ENCODE results near the gene CCDC87.

CCDC87 gene

DNA sequence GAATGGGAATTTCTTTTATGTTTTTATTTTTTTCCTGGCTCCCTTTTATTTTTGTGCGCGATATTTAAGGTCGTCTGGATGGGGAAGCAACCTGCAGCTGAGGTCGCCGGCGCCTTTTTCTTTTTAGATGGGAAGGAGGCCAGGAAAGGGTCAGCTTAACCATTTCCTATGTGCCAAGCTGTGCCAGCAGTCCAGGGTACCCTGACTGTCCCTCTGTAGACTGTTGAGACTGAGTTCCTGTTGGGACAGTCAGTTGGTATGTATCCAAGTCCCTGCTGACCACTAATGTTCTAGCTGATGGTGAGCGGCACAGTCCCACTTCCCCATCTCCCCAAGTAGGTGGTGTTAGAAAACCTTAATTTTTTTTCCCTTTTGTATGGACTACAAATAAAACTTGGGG is 34.1 kb upstream of the CCDC87 start:
- peaks cover 7% of the 10 kb centered on the region for H3K4me1 Mint-ChIP-seq
- H3K36me3 Mint-ChIP-seq (ENCODE audit: low read depth), result peaks cover 72% of the 10 kb centered on the region
- H3K4me3 Mint-ChIP-seq, result no peak overlapping the region
- H3K9me3 Mint-ChIP-seq, result no peaks in the 10 kb centered on the region
- TF ChIP-seq CTCF (IDR thresholded peaks at IDR 0.05; ENCODE audit: unreplicated experiment in 3 of 3), result no peak
- no peak overlapping the region for H3K27ac Mint-ChIP-seq
- no peaks in the 10 kb centered on the region for H3K27me3 Mint-ChIP-seq (ENCODE audit: low read depth)

DNA sequence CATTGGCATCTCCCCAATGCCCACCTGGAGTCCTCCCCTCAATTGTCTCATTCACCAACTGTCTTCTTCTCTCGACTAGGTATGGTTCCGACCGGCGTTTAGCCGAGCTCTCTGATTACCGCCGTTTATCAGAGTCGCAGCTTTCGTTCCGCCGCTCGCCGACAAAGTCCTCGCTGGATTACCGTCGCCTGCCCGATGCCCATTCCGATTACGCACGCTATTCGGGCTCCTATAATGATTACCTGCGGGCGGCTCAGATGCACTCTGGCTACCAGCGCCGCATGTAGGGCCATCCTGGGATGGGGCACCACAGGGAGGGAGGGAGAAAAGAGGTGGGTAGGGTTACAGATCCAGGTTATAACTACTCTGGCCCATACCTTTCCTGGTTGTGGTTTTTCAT is 33.5 kb upstream of the CCDC87 start:
- Mint-ChIP-seq H3K36me3 (ENCODE audit: low read depth) (peaks cover 71% of the 10 kb centered on the region), H3K9me3 (no peaks in the 10 kb centered on the region), H3K27ac (no peak overlapping the region), H3K4me3 (no peak overlapping the region), H3K27me3 (ENCODE audit: low read depth) (no peaks in the 10 kb centered on the region), H3K4me1 (peaks cover 7% of the 10 kb centered on the region)
- no peak for TF ChIP-seq CTCF (IDR thresholded peaks at IDR 0.05; ENCODE audit: unreplicated experiment in 3 of 3)

- Mint-ChIP-seq H3K4me1 (peaks cover 7% of the 10 kb centered on the region), H3K4me3 (no peak overlapping the region), H3K36me3 (ENCODE audit: low read depth) (peaks cover 72% of the 10 kb centered on the region), H3K27ac (no peak overlapping the region), H3K9me3 (no peaks in the 10 kb centered on the region), H3K27me3 (ENCODE audit: low read depth) (no peaks in the 10 kb centered on the region)
- TF ChIP-seq CTCF (IDR thresholded peaks at IDR 0.05; ENCODE audit: unreplicated experiment in 3 of 3), result no peak
These were observed 32.9 kb upstream of the CCDC87 start for GRCh38 chr11:66625752-66626149.

GRCh38 chr11:66625041-66625751 is 32.3 kb upstream of the CCDC87 start:
- no peak overlapping the region for H3K27ac Mint-ChIP-seq
- peaks cover 71% of the 10 kb centered on the region for H3K36me3 Mint-ChIP-seq (ENCODE audit: low read depth)
- H3K9me3 Mint-ChIP-seq, result no peaks in the 10 kb centered on the region
- H3K4me3 Mint-ChIP-seq, result no peak overlapping the region
- TF ChIP-seq CTCF (IDR thresholded peaks at IDR 0.05; ENCODE audit: unreplicated experiment in 3 of 3), result no peak
- H3K4me1 Mint-ChIP-seq, result peaks cover 7% of the 10 kb centered on the region
- H3K27me3 Mint-ChIP-seq (ENCODE audit: low read depth), result no peaks in the 10 kb centered on the region

DNA sequence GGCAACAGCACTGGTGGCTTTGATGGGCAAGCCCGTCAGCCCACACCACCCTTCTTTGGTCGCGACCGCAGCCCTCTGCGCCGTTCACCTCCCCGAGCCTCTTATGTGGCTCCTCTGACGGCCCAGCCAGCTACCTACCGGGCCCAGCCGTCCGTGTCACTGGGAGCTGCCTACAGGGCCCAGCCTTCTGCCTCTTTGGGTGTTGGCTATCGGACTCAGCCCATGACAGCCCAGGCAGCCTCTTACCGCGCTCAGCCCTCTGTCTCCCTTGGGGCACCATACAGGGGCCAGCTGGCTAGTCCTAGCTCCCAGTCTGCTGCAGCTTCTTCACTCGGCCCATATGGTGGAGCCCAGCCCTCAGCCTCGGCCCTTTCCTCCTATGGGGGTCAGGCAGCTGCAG is 31.6 kb upstream of the CCDC87 start:
- Mint-ChIP-seq H3K36me3 (ENCODE audit: low read depth) (peaks cover 68% of the 10 kb centered on the region), H3K9me3 (no peaks in the 10 kb centered on the region), H3K4me1 (peaks cover 7% of the 10 kb centered on the region), H3K27me3 (ENCODE audit: low read depth) (no peaks in the 10 kb centered on the region), H3K4me3 (no peak overlapping the region), H3K27ac (no peak overlapping the region)
- no peak for TF ChIP-seq CTCF (IDR thresholded peaks at IDR 0.05; ENCODE audit: unreplicated experiment in 3 of 3)

GRCh38 chr11:66619080-66619554 is 26.3 kb upstream of the CCDC87 start:
- Mint-ChIP-seq H3K36me3 (ENCODE audit: low read depth) (peaks cover 45% of the 10 kb centered on the region), H3K4me1 (peaks cover 39% of the 10 kb centered on the region), H3K9me3 (no peaks in the 10 kb centered on the region), H3K4me3 (peak overlapping the region; percentile 99), H3K27me3 (ENCODE audit: low read depth) (no peaks in the 10 kb centered on the region), H3K27ac (peak overlapping the region; percentile 87 to 99 (median 98))
- no peak for TF ChIP-seq CTCF (IDR thresholded peaks at IDR 0.05; ENCODE audit: unreplicated experiment in 3 of 3)

Data from nephron (organoid).